ENCODE measurements around the gene C1QTNF12.
A peak's percentile ranks its signal among the peaks of the same experiment; 100 is the strongest.

C1QTNF12 gene

GRCh38 chr1:1239614-1240347, 6.7 kb downstream of the C1QTNF12 start:
- no peak for DNase-seq

- DNase-seq, result no peak
Observed at GRCh38 chr1:1239227-1239613, 7.3 kb downstream of the C1QTNF12 start.

DNA sequence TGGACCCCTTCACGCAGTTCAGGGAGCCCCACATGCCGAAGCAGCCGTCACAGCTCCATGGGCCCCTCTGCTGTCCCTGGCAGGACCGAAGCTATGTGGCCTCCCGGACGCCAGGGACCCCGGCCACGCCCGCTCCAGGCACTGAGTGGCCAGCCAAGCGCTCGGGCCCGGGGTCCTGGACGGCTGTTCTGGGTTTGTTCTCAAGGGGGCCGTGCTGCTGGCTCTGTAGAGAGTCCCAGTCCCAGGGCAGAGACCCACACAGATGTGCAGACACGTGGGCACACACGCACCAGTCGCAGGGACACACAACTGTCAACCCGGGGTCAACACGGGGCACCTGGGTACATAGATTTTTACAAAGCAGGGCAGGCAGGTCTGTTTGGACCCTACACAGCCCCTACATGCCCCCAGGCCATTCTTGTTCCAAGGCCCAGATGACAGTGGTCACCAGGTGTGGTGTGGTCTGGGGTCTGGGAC, 7.8 kb downstream of the C1QTNF12 start:
- DNase-seq, result no peak

- DNase-seq, result no peak
Observed at GRCh38 chr1:1237874-1238701, 8.4 kb downstream of the C1QTNF12 start.

GRCh38 chr1:1236945-1237873, 9.3 kb downstream of the C1QTNF12 start:
- DNase-seq, result no peak

DNA sequence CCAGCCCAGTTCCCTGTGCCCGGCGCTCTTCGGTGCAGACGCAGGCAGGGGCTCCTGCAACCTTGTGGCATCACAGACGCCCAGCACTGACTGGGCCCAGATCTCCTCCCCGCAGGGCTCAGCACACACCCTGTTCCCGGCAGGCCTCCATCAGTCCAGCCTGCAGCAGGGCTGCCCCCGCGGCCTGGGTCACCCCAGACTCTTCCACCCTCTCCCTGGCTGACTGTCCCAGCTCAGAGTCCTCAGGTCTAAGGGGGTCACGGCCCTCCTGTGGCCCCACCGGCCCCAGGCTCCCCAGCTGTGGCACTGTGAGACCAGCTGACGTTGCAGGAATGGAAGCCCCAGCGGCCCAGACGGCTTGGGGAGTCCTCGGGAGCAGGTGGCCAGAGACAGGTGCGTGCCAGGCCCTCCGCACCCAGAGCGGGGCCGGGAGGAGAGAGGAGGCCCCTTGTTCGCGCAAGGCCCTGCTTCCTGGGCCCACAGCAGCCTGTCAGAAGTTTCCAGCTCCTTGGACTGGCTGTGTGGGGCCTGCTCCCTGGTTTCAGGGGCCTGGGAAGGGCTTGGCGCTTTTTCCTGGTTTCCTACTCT, 10.3 kb downstream of the C1QTNF12 start:
- no peak for DNase-seq

DNA sequence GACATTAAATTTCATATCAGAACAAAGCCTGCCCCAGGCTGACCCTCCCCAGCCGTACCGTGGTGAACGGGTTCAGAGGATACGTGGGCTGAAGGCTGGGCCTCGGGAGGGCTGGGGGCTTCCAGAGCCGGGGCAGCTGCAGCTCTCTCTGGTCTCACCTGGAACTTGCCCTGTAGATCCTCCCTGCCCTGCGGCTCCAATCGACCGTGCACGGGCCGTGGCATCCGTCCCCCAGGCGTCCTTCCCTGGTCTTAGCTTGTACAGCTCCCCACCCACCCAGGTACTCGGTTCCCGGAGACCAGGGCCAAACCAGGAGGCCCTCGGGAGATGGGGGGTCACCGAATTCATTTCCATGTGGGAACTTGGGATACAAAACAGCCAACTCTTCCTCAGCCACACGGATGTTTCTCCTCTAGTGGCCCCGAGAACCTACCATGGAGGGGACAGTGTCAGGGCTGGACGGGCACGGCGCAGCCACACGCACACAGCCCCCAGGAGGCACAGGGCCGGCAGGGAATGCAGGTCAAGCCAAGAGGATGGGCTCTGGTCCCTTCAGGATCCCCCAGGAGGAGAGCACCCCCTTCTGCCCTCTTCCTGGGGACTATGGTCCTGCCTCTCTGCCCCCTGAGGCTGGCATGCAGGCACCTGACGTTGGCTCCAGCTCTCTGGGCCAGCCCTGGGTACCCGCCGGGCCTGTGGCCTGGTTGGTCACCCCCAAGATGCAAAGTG, 11.3 kb downstream of the C1QTNF12 start:
- DNase-seq, result no peak

DNA sequence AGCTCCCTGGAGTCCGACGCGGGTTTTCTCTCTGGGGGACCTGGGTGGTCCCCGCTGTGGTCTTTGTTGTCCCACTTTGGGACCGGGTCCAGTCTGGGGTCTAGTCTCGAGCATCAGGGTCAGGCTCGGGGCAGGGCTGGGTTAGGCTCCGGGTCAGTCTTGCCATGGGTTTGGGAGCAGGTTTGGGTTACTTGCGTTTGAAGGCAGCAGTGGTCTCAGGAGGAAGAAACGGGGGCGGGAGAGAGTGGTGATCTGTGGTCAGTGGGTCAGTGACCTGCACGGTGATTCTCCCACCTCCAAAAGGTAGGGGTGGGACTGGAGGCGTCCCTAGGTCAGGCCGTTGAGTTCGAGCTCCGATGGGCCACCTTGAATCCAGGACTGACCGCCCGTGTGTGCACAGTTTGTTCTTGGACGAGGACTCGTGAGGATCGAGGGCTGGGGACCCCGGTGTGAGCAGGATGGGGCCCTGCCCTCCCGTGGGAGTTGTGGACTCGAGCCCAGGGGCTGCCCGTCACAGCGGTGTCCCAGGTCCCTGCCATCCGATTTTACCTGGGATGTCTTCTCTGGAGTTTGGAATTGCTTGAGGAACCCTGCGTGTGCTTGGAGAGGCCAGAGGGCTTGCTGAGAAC, 12.2 kb downstream of the C1QTNF12 start:
- no peak for DNase-seq

DNA sequence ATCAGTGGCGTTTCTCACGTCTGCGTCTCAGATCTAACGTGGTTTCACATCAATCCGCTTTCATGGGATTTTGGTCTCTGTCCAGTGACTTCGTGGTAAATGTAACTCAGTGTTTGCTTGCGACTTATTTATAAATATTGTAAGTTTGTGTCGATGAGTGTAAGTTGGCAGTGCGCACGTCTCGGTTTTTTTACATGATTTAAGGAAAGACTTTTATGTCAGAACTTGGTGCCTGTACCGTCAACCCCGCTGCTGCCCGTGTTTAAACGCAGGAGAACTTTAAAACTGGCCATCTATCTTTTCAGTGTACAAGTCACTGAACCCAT, 13.0 kb downstream of the C1QTNF12 start:
- no peak for DNase-seq

DNA sequence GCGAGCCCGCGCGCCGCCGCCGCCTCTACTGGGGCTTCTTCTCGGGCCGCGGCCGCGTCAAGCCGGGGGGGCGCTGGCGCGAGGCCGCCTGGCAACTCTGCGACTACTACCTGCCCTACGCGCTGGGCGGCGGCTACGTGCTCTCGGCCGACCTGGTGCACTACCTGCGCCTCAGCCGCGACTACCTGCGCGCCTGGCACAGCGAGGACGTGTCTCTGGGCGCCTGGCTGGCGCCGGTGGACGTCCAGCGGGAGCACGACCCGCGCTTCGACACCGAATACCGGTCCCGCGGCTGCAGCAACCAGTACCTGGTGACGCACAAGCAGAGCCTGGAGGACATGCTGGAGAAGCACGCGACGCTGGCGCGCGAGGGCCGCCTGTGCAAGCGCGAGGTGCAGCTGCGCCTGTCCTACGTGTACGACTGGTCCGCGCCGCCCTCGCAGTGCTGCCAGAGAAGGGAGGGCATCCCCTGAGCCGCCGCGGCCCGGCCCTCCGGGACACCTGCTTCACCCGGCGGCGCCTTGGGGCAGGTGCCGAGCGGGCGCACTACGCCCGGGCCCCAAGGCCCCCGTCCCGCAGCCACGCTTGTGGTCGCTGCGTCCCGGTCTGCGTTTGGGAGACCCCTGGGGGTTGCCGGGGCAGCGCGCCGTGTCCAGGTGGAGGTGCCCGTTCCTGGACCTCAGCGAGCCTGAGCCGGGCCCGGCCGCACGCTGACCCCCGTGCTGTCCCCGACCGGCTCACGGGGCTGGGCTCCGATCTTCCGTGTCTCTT, 13.5 kb downstream of the C1QTNF12 start:
- DNase-seq, result no peak

DNA sequence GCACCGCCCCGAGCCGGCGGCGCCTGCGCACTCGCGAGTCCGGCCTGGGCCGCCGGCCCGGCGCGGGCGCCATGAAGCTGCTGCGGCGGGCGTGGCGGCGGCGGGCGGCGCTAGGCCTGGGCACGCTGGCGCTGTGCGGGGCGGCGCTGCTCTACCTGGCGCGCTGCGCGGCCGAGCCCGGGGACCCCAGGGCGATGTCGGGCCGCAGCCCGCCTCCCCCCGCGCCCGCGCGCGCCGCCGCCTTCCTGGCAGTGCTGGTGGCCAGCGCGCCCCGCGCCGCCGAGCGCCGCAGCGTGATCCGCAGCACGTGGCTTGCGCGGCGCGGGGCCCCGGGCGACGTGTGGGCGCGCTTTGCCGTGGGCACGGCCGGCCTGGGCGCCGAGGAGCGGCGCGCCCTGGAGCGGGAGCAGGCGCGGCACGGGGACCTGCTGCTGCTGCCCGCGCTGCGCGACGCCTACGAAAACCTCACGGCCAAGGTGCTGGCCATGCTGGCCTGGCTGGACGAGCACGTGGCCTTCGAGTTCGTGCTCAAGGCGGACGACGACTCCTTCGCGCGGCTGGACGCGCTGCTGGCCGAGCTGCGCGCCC, 14.2 kb downstream of the C1QTNF12 start, which contains the start of gene B3GALT6:
Gene B3GALT6, plus strand, starts transcription at position 30 of the 588 bp plus-strand sequence. Its CDS starts 42 bp downstream, at position 72.
- no peak for DNase-seq

- DNase-seq, result peak; percentile 94
Observed at GRCh38 chr1:1231400-1232207, 14.9 kb downstream of the C1QTNF12 start, which contains the start of gene SDF4. Gene SDF4 (minus strand): TSS chr1:1232001. CDS start chr1:1228772, 3,229 bp downstream.

DNA sequence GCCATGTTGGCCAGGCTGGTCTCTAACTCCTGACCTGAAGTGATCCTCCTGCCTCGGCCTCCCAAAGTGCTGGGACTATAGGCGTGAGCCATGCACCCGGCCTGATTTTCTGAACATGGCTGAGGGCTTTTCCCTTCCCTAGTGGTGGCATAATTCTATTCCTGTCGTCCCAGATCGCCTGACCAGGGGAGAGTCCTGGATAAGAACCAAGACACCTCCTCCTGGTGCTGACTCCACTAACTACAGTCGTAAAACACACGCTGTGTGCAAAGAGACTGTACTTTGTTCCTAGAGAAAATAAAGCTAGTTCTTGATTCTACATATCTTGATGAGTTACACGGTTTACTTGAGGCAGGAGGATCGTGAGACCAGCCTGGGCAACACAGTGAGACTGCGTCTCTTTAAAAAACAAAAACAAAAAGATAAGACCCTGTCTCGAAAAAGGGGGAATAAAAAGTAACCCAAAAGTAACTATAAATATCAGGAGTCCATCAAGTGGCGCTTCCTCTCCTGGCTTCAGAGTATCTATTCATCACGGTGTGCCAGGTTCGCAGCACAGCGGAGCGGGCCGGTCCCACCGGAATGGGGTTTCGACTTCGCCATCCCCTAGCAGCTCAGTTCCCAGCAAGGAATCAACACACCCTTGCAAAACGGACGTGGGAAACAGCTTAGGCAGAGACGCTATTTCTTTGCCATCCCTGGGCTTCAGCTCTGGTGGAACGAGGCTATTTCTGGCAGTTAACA, 15.7 kb downstream of the C1QTNF12 start:
- no peak for DNase-seq

DNA sequence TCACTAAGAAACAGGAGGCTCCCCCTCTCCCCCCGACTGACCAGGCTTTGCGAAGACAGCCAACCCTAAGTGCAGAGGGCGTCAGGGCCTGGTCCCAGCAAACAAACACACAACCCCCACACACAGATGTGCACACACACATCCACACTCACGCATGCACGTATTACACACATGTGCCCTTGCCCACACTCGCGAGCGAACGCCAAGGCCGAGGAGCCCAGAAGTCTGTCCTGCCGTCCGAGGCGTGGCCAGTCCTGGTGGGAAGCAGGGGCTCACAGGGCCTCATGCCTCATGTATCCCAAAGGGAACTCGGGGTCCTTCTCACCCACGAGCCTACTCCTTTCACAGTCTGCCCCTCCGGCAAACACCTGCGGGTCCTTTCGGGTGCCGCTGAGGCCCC, 16.8 kb downstream of the C1QTNF12 start:
- DNase-seq, result no peak

DNA sequence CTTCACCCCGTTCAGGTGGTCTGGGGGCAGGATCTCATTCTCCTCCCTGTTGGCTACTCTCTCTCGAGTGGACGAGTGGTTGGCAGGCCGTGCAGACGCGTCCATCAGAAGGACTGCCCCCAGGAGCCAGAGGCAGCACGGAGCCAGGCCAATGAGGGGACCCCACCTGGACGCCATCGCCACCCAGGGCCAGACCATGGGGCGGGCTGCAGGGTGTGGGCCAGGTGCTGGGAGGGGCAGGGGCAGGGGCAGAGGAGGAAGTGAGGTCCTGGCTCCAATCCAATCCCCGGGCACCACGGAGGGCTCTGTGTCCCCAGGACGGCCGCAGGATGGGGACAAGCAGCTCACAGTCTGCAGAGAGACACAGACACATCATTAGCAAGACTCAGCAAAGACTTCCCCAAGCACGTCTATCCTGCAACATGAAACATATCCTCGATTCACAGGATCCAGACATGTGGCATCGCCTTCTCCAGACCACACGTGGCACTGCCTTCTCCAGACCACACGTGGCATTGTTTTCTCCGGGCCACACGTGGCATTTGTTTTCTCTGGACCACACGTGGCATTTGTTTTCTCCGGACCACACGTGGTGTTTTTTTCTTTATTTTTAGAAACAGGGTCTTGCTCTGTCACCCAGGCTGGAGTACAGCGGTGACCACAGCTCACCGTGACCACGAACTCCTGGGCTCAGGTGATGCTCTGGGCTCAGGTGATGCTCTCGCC, 17.8 kb downstream of the C1QTNF12 start:
- no peak for DNase-seq

DNA sequence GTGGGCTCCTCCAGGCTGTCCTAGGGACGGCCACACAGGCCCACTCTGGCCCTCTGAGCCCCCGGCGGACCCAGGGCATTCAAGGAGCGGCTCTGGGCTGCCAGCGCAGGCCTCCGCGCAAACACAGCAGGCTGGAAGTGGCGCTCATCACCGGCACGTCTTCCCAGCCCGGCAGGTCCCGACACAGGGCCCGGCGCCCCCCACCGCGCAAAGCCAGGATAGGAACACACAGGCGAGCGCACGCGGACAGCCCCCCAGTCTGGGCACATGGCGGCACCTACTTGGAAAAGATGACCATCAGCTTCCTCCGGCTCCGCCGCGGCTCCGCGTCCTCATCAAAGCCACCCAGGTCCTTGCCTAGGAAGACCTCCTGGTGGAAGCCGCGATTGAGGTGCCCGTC, 18.3 kb downstream of the C1QTNF12 start:
- DNase-seq, result no peak

- no peak for DNase-seq
Observed at GRCh38 chr1:1227386-1227785, 19.1 kb downstream of the C1QTNF12 start.
